GM08714 (cell line): Measurements from ENCODE around the gene PRKAG1.

ENCODE experiments used
- H3K4me3 ChIP-seq: fragments of 200-500 bp; sonication (Bioruptor generic); 2 replicates; pipeline ENCODE4 v1.5.1; 2014; ENCODE audit warnings: mild to moderate bottlenecking, low read length, inconsistent platforms
- ZNF274 ChIP-seq: IDR thresholded peaks from 2 replicates; pipeline ENCODE4 v1.6.1; 2012; ENCODE audit warnings: mild to moderate bottlenecking, low read depth, low read length

PRKAG1 gene

DNA sequence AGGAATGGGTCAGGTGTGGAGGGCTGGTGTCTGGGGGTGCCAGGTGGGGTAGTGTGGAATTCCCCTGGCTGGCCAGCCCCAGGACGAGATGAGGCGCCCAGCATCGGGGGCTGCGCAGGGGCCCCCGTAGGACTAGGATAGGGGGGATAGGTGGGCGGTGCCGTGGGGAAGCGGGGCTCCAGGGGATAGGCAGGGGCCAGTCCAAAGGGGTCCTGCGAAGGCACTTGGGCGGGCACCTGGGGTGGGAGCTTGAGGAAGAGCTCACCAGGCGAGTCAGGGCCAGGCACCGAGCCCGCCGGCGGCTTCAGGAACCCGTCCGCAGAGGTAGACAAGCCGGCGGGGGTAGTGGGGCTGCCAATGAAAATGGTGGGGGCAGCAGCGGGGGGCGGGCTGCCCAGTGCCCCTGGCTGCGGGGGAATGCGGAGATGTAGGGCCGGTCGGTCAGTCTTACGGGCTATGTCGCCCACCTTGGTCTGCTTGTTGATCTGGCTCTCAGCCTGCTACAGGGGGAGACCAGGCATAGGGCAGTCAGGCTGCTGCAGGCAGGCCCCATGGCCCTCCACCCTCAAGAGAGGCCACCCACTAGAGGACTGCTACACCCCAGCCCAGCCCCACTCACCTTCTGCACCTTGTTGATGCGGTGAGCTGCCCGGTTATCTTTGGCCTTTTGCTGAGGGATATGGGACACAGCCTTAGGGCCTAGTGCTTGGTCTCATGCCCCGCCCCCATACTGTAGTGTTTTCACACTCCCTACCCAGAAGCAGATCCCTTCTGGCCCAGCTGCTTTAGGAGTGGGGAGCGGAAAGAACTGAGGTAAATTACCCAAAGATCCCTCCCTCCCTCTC, 22.7 kb upstream of the PRKAG1 start:
- H3K4me3 ChIP-seq: no peak overlapping the region
- TF ChIP-seq ZNF274: no peak

DNA sequence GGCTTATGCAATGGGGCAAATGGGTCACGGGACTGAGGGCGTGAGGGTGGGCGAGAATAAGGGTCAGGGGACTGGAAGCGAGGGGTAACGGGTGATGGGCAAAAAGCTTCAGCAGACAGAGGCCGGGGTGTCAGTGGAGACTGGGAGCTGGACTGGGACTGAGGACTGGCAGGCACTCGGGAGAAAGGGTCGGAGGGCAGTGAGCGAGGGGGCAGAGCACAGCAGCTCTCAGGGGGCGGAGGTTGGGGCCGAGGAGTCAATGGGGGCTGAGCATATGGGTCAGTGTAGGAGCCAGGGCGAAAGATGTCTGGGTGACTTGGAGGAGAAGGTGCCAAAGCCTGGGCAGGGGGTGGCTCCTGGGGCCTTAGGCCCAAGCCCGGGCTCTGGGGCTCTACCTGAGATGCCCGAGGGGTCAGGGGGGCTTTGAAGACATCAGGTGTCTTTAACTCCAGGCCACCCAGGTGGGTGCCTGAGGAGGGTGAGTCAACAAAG, 21.8 kb upstream of the PRKAG1 start:
- H3K4me3 ChIP-seq: no peak overlapping the region
- TF ChIP-seq ZNF274: no peak

DNA sequence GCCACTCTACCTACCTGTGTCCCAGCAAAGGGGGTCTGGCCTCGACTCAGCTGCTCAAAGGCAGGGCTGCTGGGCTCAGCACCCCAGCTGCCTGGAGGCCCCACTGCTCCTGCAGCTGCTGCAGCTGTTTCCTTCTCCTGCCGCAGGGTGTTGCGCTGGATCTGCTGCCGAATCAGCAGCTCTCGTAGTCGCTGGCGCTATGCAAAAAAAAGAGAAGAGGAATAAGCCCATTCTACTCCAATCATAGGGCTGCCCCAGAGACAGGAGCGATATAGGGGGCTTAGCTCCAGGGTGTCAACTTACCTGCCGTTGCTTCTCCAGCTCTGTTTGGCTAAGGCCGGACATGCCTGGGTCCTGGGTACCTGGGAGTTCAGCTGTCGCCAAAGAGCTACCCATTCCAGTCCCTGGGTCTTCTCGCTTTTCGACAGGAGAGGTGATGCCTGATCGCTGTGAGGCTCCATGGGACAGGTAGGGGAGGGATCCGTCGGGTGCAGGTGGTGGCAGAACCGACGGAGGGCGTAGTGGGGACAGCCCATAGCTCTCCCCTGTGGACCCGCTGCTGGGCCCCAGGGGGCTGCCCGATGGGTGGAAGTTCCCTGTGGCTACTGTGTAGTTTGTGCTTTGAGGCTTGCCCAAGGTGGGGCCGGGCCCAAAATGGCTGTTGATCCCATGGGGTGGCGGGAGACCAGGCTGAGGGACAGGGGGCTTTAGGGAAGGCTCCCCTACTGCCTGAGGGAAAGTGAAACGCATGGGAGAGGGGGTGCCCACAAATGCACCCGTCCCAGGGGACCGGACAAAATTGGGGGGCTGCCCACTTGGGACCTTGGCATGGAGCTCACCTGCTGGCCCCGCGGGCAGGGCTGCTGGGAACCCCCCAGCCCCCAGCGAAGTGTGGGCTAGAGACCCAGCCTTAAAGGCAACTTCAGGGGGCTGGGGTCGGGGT, 21.1 kb upstream of the PRKAG1 start:
- H3K4me3 ChIP-seq: no peak overlapping the region
- TF ChIP-seq ZNF274: no peak

DNA sequence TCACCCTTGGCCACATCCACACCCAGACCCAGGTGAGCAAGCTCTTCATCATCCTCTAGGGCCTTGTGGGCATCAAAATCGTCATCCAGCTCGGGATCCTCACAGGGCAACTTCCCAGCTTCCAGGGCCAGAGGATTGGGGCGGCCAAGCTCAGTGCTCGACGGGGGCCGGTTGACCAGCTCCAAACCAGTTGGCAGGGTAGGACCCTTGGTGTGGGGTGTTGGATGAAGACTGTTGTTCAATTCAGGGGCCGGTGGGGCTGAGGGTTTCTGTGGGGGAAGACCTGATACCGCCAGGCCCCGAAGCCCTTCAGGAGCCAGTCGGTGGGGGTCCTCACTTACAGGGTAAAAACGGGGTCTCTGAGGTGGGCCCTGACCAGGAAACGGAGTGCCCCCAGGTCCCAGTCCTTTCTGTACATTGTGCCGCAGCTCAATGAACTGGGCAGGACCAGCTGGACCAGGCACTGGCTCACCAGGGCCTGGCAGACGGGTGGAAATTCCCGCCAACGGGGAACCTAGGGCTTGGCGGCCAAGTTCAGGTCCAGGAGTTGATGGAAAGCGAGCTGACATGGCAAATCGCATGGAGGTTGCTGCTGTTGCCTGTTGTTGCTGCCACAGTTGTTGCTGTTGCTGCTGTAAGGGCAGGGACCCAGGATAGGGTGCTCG, 19.8 kb upstream of the PRKAG1 start:
- H3K4me3 ChIP-seq: no peak overlapping the region
- no peak for TF ChIP-seq ZNF274

DNA sequence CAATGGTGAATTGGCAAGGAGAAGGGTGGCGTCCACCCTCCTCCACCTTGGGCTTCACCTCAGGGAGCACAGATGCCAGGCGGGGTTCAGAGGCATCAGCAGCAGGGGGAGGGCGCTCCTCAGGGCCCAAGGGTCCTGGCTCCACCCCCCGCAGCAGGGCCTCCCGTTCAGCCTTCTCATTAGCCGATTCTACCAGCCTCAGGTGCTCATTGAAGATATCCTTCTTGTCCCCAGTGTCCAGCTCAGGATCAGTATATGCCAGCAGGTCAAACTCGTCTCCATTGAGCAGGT, 19.3 kb upstream of the PRKAG1 start:
- no peak overlapping the region for H3K4me3 ChIP-seq
- no peak for TF ChIP-seq ZNF274

DNA sequence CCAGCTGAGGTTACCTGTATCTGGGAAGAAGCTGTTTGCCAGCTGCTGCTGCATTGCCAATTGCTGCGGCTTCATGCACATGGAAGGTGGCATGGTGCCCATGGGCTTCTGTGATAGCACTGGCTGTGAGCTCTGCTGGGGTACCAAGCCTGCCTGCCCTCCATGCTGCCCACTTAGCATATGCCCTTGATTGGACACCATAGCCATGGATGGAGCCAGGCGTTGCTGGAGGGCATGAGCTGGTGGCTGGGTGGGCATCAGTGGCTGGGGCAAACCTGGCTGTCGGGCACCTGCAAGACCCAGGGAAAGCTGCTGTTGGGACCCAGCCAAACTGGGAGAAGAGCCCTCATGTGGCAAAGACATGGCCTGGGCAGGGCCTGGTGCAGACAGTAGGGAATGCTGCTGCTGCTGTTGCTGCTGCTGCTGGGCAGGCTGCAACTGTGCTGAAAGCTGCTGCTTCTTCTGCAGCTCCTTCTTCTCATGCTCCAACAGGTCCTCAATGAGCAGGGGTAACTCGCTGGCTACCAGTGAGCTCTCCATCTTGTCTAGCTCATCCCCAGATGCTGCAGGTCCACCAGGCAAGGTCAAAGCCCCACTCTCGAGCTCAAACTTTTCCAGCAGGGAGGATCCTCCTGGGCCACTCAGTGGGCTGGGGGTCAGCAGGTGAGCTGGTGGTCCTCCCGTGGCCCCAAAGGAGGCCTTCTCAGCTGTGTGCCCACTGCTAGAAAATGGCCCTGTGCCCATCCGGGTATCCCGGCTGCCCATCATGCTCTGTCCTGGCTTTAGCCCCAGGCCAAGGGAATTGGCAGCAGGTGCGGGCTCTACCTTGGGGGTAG, 18.8 kb upstream of the PRKAG1 start:
- TF ChIP-seq ZNF274: no peak
- no peak overlapping the region for H3K4me3 ChIP-seq

DNA sequence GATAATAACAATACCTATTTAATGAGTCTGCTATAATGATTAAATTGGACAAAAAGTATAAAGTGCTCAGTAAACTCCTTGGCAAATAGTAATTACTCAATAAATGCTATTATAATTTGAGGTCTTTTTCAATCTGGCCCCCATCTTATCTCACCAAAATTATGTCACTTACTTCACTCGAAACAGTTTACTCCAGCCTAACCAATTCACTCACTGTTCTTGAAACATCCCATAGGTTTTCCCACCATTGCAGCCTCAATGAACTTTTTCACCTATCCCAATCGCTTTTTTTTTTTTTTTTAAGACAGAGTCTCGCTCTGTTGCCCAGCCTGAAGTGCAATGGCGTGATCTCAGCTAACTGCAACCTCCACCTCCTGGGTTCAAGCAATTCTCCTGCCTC, 17.5 kb upstream of the PRKAG1 start:
- no peak for TF ChIP-seq ZNF274
- no peak overlapping the region for H3K4me3 ChIP-seq

DNA sequence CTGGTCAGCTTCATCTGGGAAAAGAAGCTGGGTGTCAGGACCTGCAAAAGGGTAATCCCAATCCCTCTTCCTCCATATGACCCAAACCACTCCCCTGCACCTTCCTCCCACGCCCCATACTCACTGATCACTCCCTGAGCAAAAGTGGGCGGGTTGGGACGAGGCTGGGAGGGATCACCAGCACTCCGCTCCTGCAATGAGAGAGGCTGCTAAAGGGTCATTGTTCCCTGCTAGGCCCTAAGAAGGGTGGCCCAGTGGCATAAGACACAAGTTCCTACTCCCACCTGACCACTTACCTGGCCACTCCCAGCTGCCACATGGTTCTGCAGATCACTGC, 15.7 kb upstream of the PRKAG1 start:
- no peak overlapping the region for H3K4me3 ChIP-seq
- no peak for TF ChIP-seq ZNF274

DNA sequence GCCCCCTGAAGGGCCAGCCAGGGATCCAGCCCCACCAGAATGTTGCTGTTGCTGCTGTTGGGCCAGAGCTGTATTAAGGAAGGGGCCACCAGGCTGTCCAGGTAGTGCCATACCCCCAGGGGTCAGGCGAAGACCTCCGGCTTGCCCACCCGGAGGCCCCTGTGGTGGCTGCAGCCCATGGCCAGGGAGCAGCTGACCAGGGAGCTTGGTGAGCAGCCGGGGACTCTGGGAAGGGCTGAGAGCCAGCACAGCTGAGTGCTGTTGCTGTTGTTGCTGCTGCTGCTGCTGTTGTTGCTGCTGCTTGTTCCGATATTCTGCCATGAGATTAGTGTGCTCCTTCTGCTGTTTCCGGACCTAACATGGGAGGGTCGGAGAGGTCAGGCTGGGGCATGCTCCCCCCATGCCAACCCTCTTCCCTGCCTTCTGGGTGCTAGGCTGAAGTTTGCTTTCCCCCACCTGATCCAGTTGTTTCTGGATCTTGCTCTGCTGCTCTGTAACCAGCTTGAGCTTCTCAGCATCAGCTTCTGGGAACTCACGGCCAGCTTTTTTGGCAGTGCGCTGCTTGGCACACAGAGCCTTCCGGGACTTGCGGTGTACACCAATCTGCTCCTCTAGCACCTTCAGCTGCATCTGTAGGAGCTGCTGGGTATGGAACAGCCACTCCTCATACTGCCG, 15.2 kb upstream of the PRKAG1 start:
- no peak for TF ChIP-seq ZNF274
- no peak overlapping the region for H3K4me3 ChIP-seq

DNA sequence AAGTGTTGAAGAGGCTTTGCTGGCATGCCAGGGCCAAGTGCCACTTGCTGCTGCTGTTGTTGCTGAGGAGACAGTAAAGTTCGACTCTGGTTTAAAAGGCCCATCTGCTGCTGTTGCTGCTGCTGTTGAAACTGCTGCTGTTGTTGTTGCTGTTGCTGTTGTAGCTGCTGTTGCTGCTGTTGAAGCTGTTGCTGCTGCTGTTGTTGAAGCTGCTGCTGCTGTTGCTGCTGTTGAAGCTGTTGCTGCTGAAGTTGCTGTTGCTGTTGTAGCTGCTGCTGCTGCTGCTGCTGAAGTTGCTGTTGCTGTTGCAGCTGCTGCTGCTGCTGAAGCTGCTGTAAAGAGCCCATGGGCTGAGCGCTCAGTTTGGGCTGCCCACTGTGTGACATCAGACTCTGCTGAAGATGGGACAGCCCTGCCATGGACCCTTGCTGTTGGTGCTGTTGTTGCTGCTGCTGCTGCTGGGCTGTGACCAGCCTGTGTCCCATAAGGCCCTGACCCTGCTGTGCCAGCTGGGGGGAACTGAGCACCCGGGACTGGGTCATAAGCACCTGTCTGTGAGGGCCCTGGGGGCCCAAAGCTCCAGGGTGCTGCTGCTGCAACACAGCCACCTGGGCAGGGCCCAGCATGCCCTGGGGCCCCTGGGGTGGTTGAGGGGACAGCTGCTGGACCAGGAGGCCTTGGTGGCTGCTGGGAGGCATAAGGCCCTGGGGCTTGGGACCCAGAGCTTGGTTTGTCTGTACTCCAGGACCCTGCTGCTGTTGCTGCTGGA, 14.3 kb upstream of the PRKAG1 start:
- no peak overlapping the region for H3K4me3 ChIP-seq
- no peak for TF ChIP-seq ZNF274

DNA sequence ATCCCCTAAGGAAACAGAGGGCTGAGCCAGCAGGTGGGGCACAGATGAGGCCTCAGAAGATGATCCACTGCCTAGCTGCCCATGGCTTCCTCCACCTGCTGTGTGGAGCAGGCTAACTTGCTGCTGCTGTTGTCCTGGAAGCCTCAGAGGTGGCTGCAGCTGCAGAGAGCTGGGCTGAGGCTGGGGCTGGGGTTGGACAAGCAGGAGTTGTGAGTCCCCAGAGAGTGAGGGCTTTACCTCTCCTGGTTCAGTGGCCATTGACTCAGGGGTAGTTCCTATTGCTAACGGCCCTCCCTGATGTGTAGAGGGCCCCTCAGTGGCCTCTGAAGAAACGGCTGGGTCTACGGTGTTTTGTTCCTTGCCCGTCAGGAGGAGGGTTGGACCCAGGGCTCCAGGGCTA, 13.7 kb upstream of the PRKAG1 start:
- no peak for TF ChIP-seq ZNF274
- no peak overlapping the region for H3K4me3 ChIP-seq

DNA sequence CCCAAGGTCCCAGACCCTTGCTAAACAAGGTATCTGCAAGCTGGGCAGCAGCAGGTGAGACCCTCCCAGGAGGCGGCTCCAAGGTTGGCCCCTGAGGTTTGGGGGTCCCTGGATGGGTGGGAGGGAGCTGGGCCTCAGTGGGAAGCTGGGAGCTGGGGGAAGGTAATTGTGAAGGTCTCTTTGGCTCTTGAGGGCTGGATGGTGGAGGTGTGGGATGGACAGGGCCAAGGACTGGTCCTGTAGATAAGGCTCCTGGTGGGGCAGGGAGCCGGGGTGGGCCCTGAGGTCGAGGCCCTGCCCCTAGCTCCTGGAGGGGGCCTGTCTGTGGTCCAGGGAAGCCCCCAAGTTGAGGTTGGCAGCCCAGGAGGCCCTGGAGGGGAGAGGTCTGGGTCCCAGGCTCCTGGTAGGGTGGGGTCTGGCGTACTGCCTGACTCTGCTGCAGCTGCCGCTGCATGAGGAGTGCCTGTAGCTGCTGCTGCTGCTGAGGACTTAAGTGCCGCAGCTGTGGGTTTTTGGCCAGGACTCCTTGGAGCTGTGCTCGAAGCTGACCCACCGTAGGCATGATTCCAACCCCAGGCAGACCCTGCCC, 13.1 kb upstream of the PRKAG1 start:
- no peak for TF ChIP-seq ZNF274
- H3K4me3 ChIP-seq: no peak overlapping the region
